Prostate gland (tissue), 2 donors: Measurements from ENCODE around the gene RAPGEF3. TPM values are rescaled to one million over a fixed set of nuclear protein-coding genes. Genes with fewer than 3 reads are reported as not detected.

Experiments
- DNase-seq: peaks from one replicate; pipeline ENCODE4 v3.0.0-alpha.2; 2019; ENCODE audit warnings: low spot score
- H3K27ac ChIP-seq, 2 donors: fragments of 200-600 bp; sonication (generic); 2 replicates each; pipeline ENCODE4 v1.5.1; 2017 to 2019
- H3K27me3 ChIP-seq: fragments of 200-600 bp; sonication (generic); replicated peaks from 2 replicates; pipeline ENCODE4 v1.5.1; 2019; ENCODE audit not compliant: insufficient read depth
- H3K36me3 ChIP-seq, 2 donors: fragments of 200-600 bp; sonication (generic); 1 replicate in 1 of 2; 2 replicates in 1 of 2; pipeline versions ENCODE4 v1.5.1 to v1.8.1; 2017 to 2019
- H3K4me1 ChIP-seq: fragments of 200-600 bp; sonication (generic); replicated peaks from 2 replicates; pipeline ENCODE4 v1.5.1; 2019
- H3K4me3 ChIP-seq, 2 donors: fragments of 200-600 bp; sonication (generic); 2 replicates each; pipeline ENCODE4 v1.5.1; 2017 to 2019
- H3K9me3 ChIP-seq: fragments of 200-600 bp; sonication (generic); 2 replicates; pipeline ENCODE4 v1.5.1; 2017
- POLR2A ChIP-seq: fragments of 450-650 bp; IDR thresholded peaks from one replicate; pipeline ENCODE4 v1.6.1; 2016; ENCODE audit warnings: antibody characterized with exemption, mild to moderate bottlenecking
- POLR2AphosphoS5 ChIP-seq: sonication (generic); formaldehyde crosslinking; IDR thresholded peaks from one replicate; pipeline ENCODE4 v1.6.1; 2017; ENCODE audit warnings: antibody characterized with exemption
- WGBS: methylation state at CpG from one replicate; pipeline ENCODE4 v1.1.5; 2018; 5-methylcytosine and 5-hydroxymethylcytosine counted together
- intact Hi-C: fragments of 100-400 bp; cut with DNase I; formaldehyde crosslinking; loops from one replicate; pipeline ENCODE4 v1.14.2; 2022
- total RNA-seq, 2 donors: library from RNA; depleted of rRNA; stranded (reverse); fragments of >200 nt; gene quantifications; one replicate each; pipeline ENCODE4 v1.1.0, GENCODE V29; 2016
- TF ChIP-seq, protein P1 (sequence below), 4 experiments: fragments of 200-600 bp in 2 of 4; fragments of 450-650 bp in 2 of 4; sonication (generic) in 2 of 4; IDR thresholded peaks; 1 replicate in 3 of 4; 2 replicates in 1 of 4; pipeline ENCODE4 v1.5.1; 2016 to 2019; ENCODE audit warnings: antibody characterized with exemption in 4 of 4, mild to moderate bottlenecking in 2 of 4, moderate library complexity in 2 of 4

Gene RAPGEF3
- total RNA-seq, 2 donors from 2014 or later: 19.1 to 28.5 TPM

- TF ChIP-seq POLR2A: no peak
- TF ChIP-seq, protein P1, sequence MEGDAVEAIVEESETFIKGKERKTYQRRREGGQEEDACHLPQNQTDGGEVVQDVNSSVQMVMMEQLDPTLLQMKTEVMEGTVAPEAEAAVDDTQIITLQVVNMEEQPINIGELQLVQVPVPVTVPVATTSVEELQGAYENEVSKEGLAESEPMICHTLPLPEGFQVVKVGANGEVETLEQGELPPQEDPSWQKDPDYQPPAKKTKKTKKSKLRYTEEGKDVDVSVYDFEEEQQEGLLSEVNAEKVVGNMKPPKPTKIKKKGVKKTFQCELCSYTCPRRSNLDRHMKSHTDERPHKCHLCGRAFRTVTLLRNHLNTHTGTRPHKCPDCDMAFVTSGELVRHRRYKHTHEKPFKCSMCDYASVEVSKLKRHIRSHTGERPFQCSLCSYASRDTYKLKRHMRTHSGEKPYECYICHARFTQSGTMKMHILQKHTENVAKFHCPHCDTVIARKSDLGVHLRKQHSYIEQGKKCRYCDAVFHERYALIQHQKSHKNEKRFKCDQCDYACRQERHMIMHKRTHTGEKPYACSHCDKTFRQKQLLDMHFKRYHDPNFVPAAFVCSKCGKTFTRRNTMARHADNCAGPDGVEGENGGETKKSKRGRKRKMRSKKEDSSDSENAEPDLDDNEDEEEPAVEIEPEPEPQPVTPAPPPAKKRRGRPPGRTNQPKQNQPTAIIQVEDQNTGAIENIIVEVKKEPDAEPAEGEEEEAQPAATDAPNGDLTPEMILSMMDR (IDR thresholded peaks at IDR 0.05): no peak
- intact Hi-C loops: no loop called here
These were observed 60.6 kb downstream of the RAPGEF3 start for GRCh38 chr12:47698055-47698454.

DNA sequence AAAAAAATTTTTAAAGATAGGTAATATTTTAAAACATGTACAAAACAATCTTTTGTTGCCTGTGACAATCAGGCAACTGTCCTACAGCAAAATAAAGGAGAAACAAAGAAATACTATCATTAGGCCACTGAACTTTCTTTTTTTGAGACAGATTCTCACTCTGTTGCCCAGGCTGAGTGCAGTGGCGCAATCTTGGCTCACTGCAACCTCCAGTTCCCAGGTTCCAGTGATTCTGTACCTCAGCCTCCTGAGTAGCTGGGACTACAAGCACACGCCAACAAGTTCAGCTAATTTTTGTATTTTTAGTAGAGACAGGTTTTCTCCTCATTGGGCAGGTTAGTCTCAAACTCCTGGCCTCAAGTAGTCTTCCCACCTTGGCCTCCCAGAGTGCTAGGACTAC is 69.5 kb downstream of the RAPGEF3 start:
- no peaks in the 10 kb centered on the region for H3K27me3 ChIP-seq
- WGBS: 97% methylated on average over 2 of the region's 2 CpGs

More at GRCh38 chr12:47698055-47698454, 60.6 kb downstream of the RAPGEF3 start:
- Histone ChIP-seq H3K27me3 (no peaks in the 10 kb centered on the region), H3K4me3 (no peak overlapping the region), H3K36me3 (no peaks in the 10 kb centered on the region), H3K4me1 (no peaks in the 10 kb centered on the region), H3K27ac (no peak overlapping the region), H3K9me3 (no peaks in the 10 kb centered on the region)
- DNase-seq: no peak
- 82% methylated on average over 4 of the region's 4 CpGs for WGBS

GRCh38 chr12:47687636-47688035 is 71.0 kb downstream of the RAPGEF3 start:
- WGBS: 76% methylated on average over 3 of the region's 3 CpGs
- intact Hi-C loops: loop anchor here (5.0 kb wide), 1 partner anchor 655 kb away; no protein-coding TSS in a partner anchor
- H3K27ac ChIP-seq: no peak overlapping the region
- H3K36me3 ChIP-seq: no peaks in the 10 kb centered on the region
- H3K9me3 ChIP-seq: no peaks in the 10 kb centered on the region
- DNase-seq: no peak
- no peaks in the 10 kb centered on the region for H3K27me3 ChIP-seq
- H3K4me3 ChIP-seq: no peak overlapping the region
- TF ChIP-seq POLR2A (no peak), POLR2AphosphoS5 (no peak)
- TF ChIP-seq, protein P1 (IDR thresholded peaks at IDR 0.05): no peak
- H3K4me1 ChIP-seq: no peaks in the 10 kb centered on the region

More for the DNA sequence above, 69.5 kb downstream of the RAPGEF3 start:
- Histone ChIP-seq H3K9me3 (no peaks in the 10 kb centered on the region), H3K4me3 (no peak overlapping the region), H3K27ac (no peak overlapping the region), H3K4me1 (no peaks in the 10 kb centered on the region), H3K36me3 (no peaks in the 10 kb centered on the region)
- no peak for DNase-seq
- intact Hi-C loops: loop anchor here (5.0 kb wide), 1 partner anchor 657 kb away; no protein-coding TSS in a partner anchor
- TF ChIP-seq, protein P1 (IDR thresholded peaks at IDR 0.05): no peak
- TF ChIP-seq POLR2AphosphoS5 (no peak), POLR2A (no peak)

DNA sequence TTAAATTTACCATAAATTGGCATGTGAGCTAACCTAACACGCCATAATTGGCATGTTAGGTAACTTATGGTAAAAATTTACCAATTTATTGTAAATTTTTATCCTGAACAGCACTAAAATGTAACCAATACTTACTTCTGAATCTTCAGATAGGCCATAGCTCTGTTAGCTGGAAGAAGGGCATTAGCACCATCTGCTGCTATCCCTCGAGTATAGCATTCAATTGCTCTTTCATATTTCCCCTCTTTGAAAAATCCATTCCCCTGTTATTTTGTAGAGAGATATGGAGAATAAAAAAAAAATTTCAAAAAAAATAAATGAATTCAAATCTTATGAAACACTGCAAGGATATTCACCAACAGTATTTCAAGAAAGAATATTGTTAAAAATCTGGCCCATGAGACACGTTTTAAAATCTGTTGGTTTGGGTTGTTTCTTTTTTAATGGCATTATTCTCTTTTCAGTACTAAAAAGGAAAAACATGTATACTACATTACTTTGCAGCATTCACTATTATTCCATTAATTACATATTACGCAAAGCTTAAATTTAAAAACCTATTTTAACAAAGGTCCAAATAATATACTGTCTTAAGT is 71.9 kb downstream of the RAPGEF3 start:
- no peak for DNase-seq
- Histone ChIP-seq H3K27me3 (no peaks in the 10 kb centered on the region), H3K9me3 (no peaks in the 10 kb centered on the region), H3K36me3 (no peaks in the 10 kb centered on the region), H3K4me3 (no peak overlapping the region), H3K4me1 (no peaks in the 10 kb centered on the region), H3K27ac (no peak overlapping the region)
- WGBS: 74% methylated on average over 4 of the region's 4 CpGs
- TF ChIP-seq POLR2AphosphoS5: no peak
- TF ChIP-seq, protein P1 (IDR thresholded peaks at IDR 0.05): peak in 3 of 4 experiments; percentile 33 to 71 (median 58)
- intact Hi-C loops: loop anchor here (5.0 kb wide), 1 partner anchor 654 kb away; no protein-coding TSS in a partner anchor

Other genes with a start within 250 kb of the RAPGEF3 start
- gene RPAP3, start 52.9 kb downstream of the RAPGEF3 start, total RNA-seq: 10 to 100 TPM; 15.0 to 26.5 TPM
- 1 to 10 TPM in 1 of 2 donors, not detected in 1; 1.0 TPM for gene ENDOU, start 33.4 kb downstream of the RAPGEF3 start, total RNA-seq
- gene SLC48A1, start 14.4 kb upstream of the RAPGEF3 start, total RNA-seq: 10 to 100 TPM; 39.0 to 52.5 TPM
- 10 to 100 TPM; 39.5 to 67.7 TPM for gene HDAC7, start 61.0 kb upstream of the RAPGEF3 start, total RNA-seq
- gene VDR, start 146.1 kb upstream of the RAPGEF3 start, total RNA-seq: 1 to 10 TPM; 3.4 to 4.3 TPM
- 10 to 100 TPM; 54.6 to 91.1 TPM for gene TMEM106C, start 204.7 kb upstream of the RAPGEF3 start, total RNA-seq
- gene COL2A1, start 245.6 kb upstream of the RAPGEF3 start, total RNA-seq: 1 to 10 TPM in 1 of 2 donors, under 1 TPM in 1; 0.14 to 1.9 TPM